K562 (cell line): ENCODE measurements around the gene TAF8. TPM values are rescaled to one million over a fixed set of nuclear protein-coding genes. Genes with fewer than 3 reads are reported as not detected.

Experiments
- ATAC-seq: fragments of 200-7000 bp; cut with Tn5 transposase; 3 replicates; pipeline ENCODE4 v1.9.1; 2020; ENCODE audit warnings: moderate library complexity
- BruUV-seq: library from RNA; stranded (reverse); fragments of 400-500 nt; replicated peaks from 2 replicates; lab custom pipeline; 2021; lab: Mats Ljungman, UMichigan
- CTCF ChIA-PET: fragments of 300-600 bp; formaldehyde crosslinking; extraction: SDS; loops from one replicate; lab custom pipeline; 2021; ENCODE audit warnings: low intra/inter-chr PET ratio; lab: Yijun Ruan, JAX
- POLR2A ChIA-PET: fragments of 300-600, 350-650 bp; sonication (Branson Sonifier 250); formaldehyde crosslinking; extraction: SDS; loops from one replicate; lab custom pipeline; 2021; ENCODE audit warnings: antibody characterized with exemption, inconsistent platforms; lab: Yijun Ruan, JAX
- DNase-seq, 4 experiments: peaks; one replicate each; pipeline versions ENCODE4 v3.0.0 to v3.0.0-alpha.2; 2011 to 2018; ENCODE audit warnings: low spot score in 3 of 4, mixed read lengths in 3 of 4; ENCODE audit errors: extremely low read depth in 1 of 4
- FAIRE-seq: peaks from 2 replicates; lab custom pipeline; 2011; peaks lifted over from hg19 to GRCh38; lab: Jason Lieb, UNC
- H2AFZ ChIP-seq: 2 replicates; pipeline ENCODE4 v1.6.0; 2011; ENCODE audit warnings: low read depth, low read length, control low read depth, inconsistent platforms
- H3K27ac ChIP-seq: fragments of 200-600 bp; 3 replicates; pipeline ENCODE4 v1.8.0; 2011; ENCODE audit warnings: low read depth, mild to moderate bottlenecking, control low read depth, inconsistent platforms, low read length, moderate library complexity, mixed read lengths; ENCODE audit errors: extremely low read depth
- H3K27me3 ChIP-seq, 2 experiments: fragments of 300-600 bp in 1 of 2; 2 replicates in 1 of 2; 3 replicates in 1 of 2; pipeline versions ENCODE4 v1.6.0 to v1.8.0; 2011; ENCODE audit warnings: inconsistent platforms in 2 of 2, low read length in 2 of 2, mild to moderate bottlenecking in 1 of 2, mixed read lengths in 1 of 2, moderate library complexity in 1 of 2; ENCODE audit not compliant: control insufficient read depth in 2 of 2, insufficient read depth in 2 of 2
- H3K36me3 ChIP-seq: fragments of 300-600 bp; 3 replicates; pipeline ENCODE4 v1.8.0; 2011; ENCODE audit warnings: mild to moderate bottlenecking, low read length, inconsistent platforms; ENCODE audit not compliant: control insufficient read depth, insufficient read depth
- H3K4me1 ChIP-seq, 2 experiments: fragments of 200-600 bp in 1 of 2; replicated peaks in 1 of 2; 2 replicates in 1 of 2; 3 replicates in 1 of 2; pipeline versions ENCODE4 v1.5.1 to v1.8.0; 2011; ENCODE audit warnings: inconsistent platforms in 2 of 2, low read length in 2 of 2, mild to moderate bottlenecking in 1 of 2, mixed read lengths in 1 of 2, moderate library complexity in 1 of 2; ENCODE audit not compliant: control insufficient read depth in 2 of 2, insufficient read depth in 2 of 2
- H3K4me2 ChIP-seq: 2 replicates; pipeline ENCODE4 v1.6.1; 2011; ENCODE audit warnings: low read length, control low read depth, inconsistent platforms, mixed read lengths; ENCODE audit not compliant: insufficient read depth
- H3K4me3 ChIP-seq: fragments of 200-600 bp; sonication (generic), shearing (Covaris generic); 2 replicates; pipeline ENCODE4 v1.5.1; 2016; ENCODE audit warnings: control low read depth, inconsistent platforms
- H3K79me2 ChIP-seq: fragments of 200-600 bp; 3 replicates; pipeline ENCODE4 v1.8.0; 2011; ENCODE audit warnings: low read length, inconsistent platforms; ENCODE audit not compliant: control insufficient read depth, insufficient read depth
- H3K9ac ChIP-seq, 2 experiments: 2 replicates each; pipeline versions ENCODE4 v1.6.0 to v1.6.1; 2011; ENCODE audit warnings: low read depth in 2 of 2, low read length in 2 of 2, control low read depth in 1 of 2, inconsistent platforms in 1 of 2, mild to moderate bottlenecking in 1 of 2, mixed read lengths in 1 of 2; ENCODE audit not compliant: insufficient read depth in 1 of 2
- H3K9me1 ChIP-seq: one replicate; pipeline ENCODE4 v1.6.0; 2011; ENCODE audit warnings: inconsistent platforms, mild to moderate bottlenecking, low read length, moderate library complexity; ENCODE audit not compliant: control insufficient read depth, insufficient read depth
- H3K9me3 ChIP-seq: replicated peaks from 2 replicates; pipeline ENCODE4 v1.5.1; 2011; ENCODE audit warnings: low read depth, low read length, inconsistent platforms; ENCODE audit not compliant: control insufficient read depth, insufficient read depth
- H4K20me1 ChIP-seq: replicated peaks from 2 replicates; pipeline ENCODE4 v1.6.1; 2011; ENCODE audit warnings: low read length, inconsistent platforms, mixed read lengths; ENCODE audit not compliant: control insufficient read depth, insufficient read depth
- FOXP4 ChIP-seq: sonication (generic); formaldehyde crosslinking; IDR thresholded peaks from 2 replicates; pipeline ENCODE4 v1.8.0; 2022; ENCODE audit warnings: mild to moderate bottlenecking, missing genetic modification reagents, borderline replicate concordance
- HDGF ChIP-seq: fragments of 450-650 bp; IDR thresholded peaks from 2 replicates; pipeline ENCODE4 v1.6.1; 2016
- MYBL2 ChIP-seq, 2 experiments: fragments of 450-650 bp in 1 of 2; sonication (generic) in 1 of 2; formaldehyde crosslinking in 1 of 2; IDR thresholded peaks; 2 replicates each; pipeline versions ENCODE4 v1.6.1 to v1.8.1; 2017 to 2022; ENCODE audit warnings: borderline replicate concordance in 1 of 2, inconsistent platforms in 1 of 2, low read depth in 1 of 2, mild to moderate bottlenecking in 1 of 2, missing genetic modification reagents in 1 of 2, moderate library complexity in 1 of 2
- MYC ChIP-seq, 2 experiments: fragments of 250-450 bp in 1 of 2; sonication (Bioruptor Pico) in 1 of 2; IDR thresholded peaks; 2 replicates each; pipeline versions ENCODE4 v1.5.1 to v1.6.1; 2012 to 2021; ENCODE audit warnings: low read depth in 2 of 2, borderline replicate concordance in 1 of 2, improper control_type of control experiment in 1 of 2, low read length in 1 of 2, mild to moderate bottlenecking in 1 of 2, moderate library complexity in 1 of 2
- ZNF121 ChIP-seq: sonication (generic); formaldehyde crosslinking; conservative IDR thresholded peaks from 2 replicates; pipeline ENCODE4 v1.8.0; 2022; ENCODE audit warnings: missing genetic modification reagents
- ZNF140 ChIP-seq: fragments of 250-450 bp; sonication (Bioruptor Pico); IDR thresholded peaks from 2 replicates; pipeline ENCODE4 v1.8.0; 2021; ENCODE audit warnings: moderate library complexity, mild to moderate bottlenecking, inconsistent platforms
- ZNF398 ChIP-seq: fragments of 250-450 bp; sonication (Bioruptor Pico); IDR thresholded peaks from 2 replicates; pipeline ENCODE4 v1.8.0; 2021; ENCODE audit warnings: moderate library complexity, mild to moderate bottlenecking, inconsistent platforms
- WGBS: fragments of 100-300 bp; shearing (Covaris generic); methylation state at CpG from one replicate; pipeline ENCODE4 v1.1.6; 2016; ENCODE audit warnings: low coverage, mixed read lengths; ENCODE audit not compliant: insufficient coverage; ENCODE audit errors: missing lambda C conversion rate; 5-methylcytosine and 5-hydroxymethylcytosine counted together
- in situ Hi-C: fragments of 300-500 bp; cut with MboI; formaldehyde crosslinking; loops from 4 replicates; pipeline ENCODE4 v1.15.0; 2018; ENCODE audit warnings: inconsistent platforms, mixed read lengths
- intact Hi-C: fragments of 100-400 bp; cut with micrococcal nuclease; formaldehyde crosslinking; loops from 2 replicates; pipeline ENCODE4 v1.14.2; 2022
- polyA plus RNA-seq, 8 experiments: library from polyadenylated mRNA; depleted of rRNA in 4 of 8; stranded (reverse) in 5 of 8; unstranded in 3 of 8; fragments of >200 nt; fragmentation: Nextera tagmentation in 2 of 8; fragmentation: Illumina TruSeq in 1 of 8; extraction: Ambion mirVana in 2 of 8; extraction: Trizol in 1 of 8; gene quantifications; 2 replicates each; pipeline versions ENCODE4 v1.2.1 to v1.2.3, GENCODE V29; 2011 to 2014; ENCODE audit warnings: inconsistent platforms in 1 of 8, missing spikeins in 1 of 8
- total RNA-seq, 7 experiments: library from RNA; depleted of rRNA in 6 of 7; stranded (reverse); fragments of >200 nt in 6 of 7; fragmentation: Illumina TruSeq in 2 of 7; extraction: Trizol in 2 of 7; gene quantifications; 2 replicates each; pipeline versions ENCODE4 v1.2.1 to v1.2.3, GENCODE V29; 2011 to 2021; ENCODE audit warnings: low replicate concordance in 1 of 7

Gene TAF8
- total and polyA plus RNA-seq, 9 of the 15 experiments (the other 6 are each of a cell fraction or from before 2014, with no cell fraction given), result 29.4 to 84.0 (median 52.6) TPM

- 0 out of 2 replicates have a peak, but pooled peaks have one; percentile 45 for TF ChIP-seq ZNF398 (CRISPR knock-in tag)
- no peak; the same call in 1 of the 2 replicates for TF ChIP-seq MYC (IDR thresholded peaks at IDR 0.05; ENCODE audit: low read depth, low read length)
- TF ChIP-seq MYC (CRISPR knock-in tag; IDR thresholded peaks at IDR 0.05; ENCODE audit: borderline replicate concordance, low read depth), result peak; percentile 32; the same call in 1 of the 2 replicates
Measured at GRCh38 chr6:42028234-42029061, 21.9 kb upstream of the TAF8 start (continued).

GRCh38 chr6:42029062-42029685 lies 21.1 kb upstream of the TAF8 start:
- peak overlapping the region; percentile 97 for H3K4me2 ChIP-seq
- H3K9ac ChIP-seq, result peak overlapping the region; percentile 95 to 96; a peak in 3 of 4 replicates
- POLR2A ChIA-PET, result interaction anchor here (0.6 to 4.8 kb wide), 23 partner anchors 9 to 242 kb away, joined by 3 to 52 read pairs (median 4); partner anchors contain the start of genes BYSL, CCND3, MED20 and TOMM6
- no peaks in the 10 kb centered on the region for H3K27me3 ChIP-seq
- BruUV-seq, result TSS peak; percentile 72
- in situ Hi-C loops, result no loop called here
- ATAC-seq (no peak), DNase-seq (peak in 1 of 4 experiments; percentile 13), FAIRE-seq (no peak)
- peaks cover 69 to 77% of the 10 kb centered on the region in 2 experiments for H3K4me1 ChIP-seq
- intact Hi-C loops, result no loop called here
- H3K27ac ChIP-seq, result peak overlapping the region; percentile 98
- no peak overlapping the region; the same call in 1 of the 2 replicates for H2AFZ ChIP-seq
- H3K36me3 ChIP-seq, result no peaks in the 10 kb centered on the region; the same call in 2 of the 3 replicates
- no peak overlapping the region for H3K4me3 ChIP-seq
- peaks cover 21% of the 10 kb centered on the region; the same call in 2 of the 3 replicates for H3K79me2 ChIP-seq
- no peaks in the 10 kb centered on the region for H3K9me3 ChIP-seq
- H4K20me1 ChIP-seq, result no peaks in the 10 kb centered on the region
- H3K9me1 ChIP-seq, result no peaks in the 10 kb centered on the region
- CTCF ChIA-PET, result interaction anchor here (0.6 kb wide), 1 partner anchor 90 kb away, joined by 3 read pairs; no protein-coding TSS in a partner anchor
- WGBS, result 45% methylated on average over 6 of the region's 6 CpGs
- no peak for TF ChIP-seq ZNF140
- 0 out of 2 replicates have a peak, but pooled peaks have one; percentile 13 for TF ChIP-seq MYBL2 (IDR thresholded peaks at IDR 0.05; ENCODE audit: low read depth)
- no peak for TF ChIP-seq MYBL2 (CRISPR knock-in tag; IDR thresholded peaks at IDR 0.05; ENCODE audit: borderline replicate concordance)
- TF ChIP-seq HDGF, result 0 out of 2 replicates have a peak, but pooled peaks have one; percentile 29
- 0 out of 2 replicates have a peak, but pooled peaks have one; percentile 42 for TF ChIP-seq FOXP4 (CRISPR knock-in tag)
- peak; percentile 86 for TF ChIP-seq ZNF121
